Thyroid gland (tissue), 4 donors: ENCODE measurements around the gene EXOC6.

Experiments used
- POLR2A ChIP-seq, 2 donors: fragments of 450-650 bp; IDR thresholded peaks; one replicate each; pipeline ENCODE4 v1.6.1; 2017; ENCODE audit warnings: antibody characterized with exemption in 2 of 2, mild to moderate bottlenecking in 2 of 2, moderate library complexity in 1 of 2
- TF ChIP-seq, protein P1 (sequence below), 6 experiments: fragments of 200-600 bp in 3 of 6; fragments of 450-650 bp in 3 of 6; sonication (generic) in 3 of 6; IDR thresholded peaks; one replicate each; pipeline ENCODE4 v1.5.1; 2016 to 2019; ENCODE audit warnings: antibody characterized with exemption in 6 of 6, mild to moderate bottlenecking in 2 of 6, inconsistent platforms in 1 of 6, moderate library complexity in 1 of 6

- TF ChIP-seq, protein P1, sequence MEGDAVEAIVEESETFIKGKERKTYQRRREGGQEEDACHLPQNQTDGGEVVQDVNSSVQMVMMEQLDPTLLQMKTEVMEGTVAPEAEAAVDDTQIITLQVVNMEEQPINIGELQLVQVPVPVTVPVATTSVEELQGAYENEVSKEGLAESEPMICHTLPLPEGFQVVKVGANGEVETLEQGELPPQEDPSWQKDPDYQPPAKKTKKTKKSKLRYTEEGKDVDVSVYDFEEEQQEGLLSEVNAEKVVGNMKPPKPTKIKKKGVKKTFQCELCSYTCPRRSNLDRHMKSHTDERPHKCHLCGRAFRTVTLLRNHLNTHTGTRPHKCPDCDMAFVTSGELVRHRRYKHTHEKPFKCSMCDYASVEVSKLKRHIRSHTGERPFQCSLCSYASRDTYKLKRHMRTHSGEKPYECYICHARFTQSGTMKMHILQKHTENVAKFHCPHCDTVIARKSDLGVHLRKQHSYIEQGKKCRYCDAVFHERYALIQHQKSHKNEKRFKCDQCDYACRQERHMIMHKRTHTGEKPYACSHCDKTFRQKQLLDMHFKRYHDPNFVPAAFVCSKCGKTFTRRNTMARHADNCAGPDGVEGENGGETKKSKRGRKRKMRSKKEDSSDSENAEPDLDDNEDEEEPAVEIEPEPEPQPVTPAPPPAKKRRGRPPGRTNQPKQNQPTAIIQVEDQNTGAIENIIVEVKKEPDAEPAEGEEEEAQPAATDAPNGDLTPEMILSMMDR (IDR thresholded peaks at IDR 0.05) = no peak
- no peak for TF ChIP-seq POLR2A (IDR thresholded peaks at IDR 0.05)
These were observed 249.1 kb downstream of the EXOC6 start for GRCh38 chr10:93097386-93097785.
